Measurements from ENCODE around the gene AQP9. TPM values are rescaled to one million over a fixed set of nuclear protein-coding genes. Genes with fewer than 3 reads are reported as not detected.

AQP9 gene
- total RNA-seq, 1 donor from 2014 or later = not detected

DNA sequence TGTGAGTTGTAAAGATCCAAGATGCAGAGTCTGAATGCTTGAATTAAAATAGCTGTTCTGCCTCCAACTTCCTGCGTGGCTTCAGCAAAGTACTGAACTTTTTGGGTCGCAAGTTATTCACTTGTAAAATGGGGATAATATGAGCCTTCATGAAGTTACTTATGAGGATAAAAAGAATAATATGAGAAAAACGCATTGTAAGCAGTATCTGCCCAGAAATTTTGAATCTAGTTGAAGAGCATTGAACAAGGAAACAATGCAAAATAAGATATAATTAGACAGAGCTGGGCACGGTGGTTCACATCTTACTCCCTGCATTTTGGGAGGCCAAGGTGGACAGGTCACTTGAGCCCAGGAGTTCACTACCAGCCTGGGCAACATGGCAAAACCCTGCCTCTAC lies 37.8 kb downstream of the AQP9 start:
- Mint-ChIP-seq H3K27ac (no peak overlapping the region), H3K4me1 (peaks cover 2% of the 10 kb centered on the region), H3K4me3 (no peak overlapping the region), H3K36me3 (no peaks in the 10 kb centered on the region), H3K9me3 (no peaks in the 10 kb centered on the region), H3K27me3 (ENCODE audit: insufficient read depth, low read depth) (peaks cover 4% of the 10 kb centered on the region)
- TF ChIP-seq EZH2 (IDR thresholded peaks at IDR 0.05) = no peak
- TF ChIP-seq, protein P1, sequence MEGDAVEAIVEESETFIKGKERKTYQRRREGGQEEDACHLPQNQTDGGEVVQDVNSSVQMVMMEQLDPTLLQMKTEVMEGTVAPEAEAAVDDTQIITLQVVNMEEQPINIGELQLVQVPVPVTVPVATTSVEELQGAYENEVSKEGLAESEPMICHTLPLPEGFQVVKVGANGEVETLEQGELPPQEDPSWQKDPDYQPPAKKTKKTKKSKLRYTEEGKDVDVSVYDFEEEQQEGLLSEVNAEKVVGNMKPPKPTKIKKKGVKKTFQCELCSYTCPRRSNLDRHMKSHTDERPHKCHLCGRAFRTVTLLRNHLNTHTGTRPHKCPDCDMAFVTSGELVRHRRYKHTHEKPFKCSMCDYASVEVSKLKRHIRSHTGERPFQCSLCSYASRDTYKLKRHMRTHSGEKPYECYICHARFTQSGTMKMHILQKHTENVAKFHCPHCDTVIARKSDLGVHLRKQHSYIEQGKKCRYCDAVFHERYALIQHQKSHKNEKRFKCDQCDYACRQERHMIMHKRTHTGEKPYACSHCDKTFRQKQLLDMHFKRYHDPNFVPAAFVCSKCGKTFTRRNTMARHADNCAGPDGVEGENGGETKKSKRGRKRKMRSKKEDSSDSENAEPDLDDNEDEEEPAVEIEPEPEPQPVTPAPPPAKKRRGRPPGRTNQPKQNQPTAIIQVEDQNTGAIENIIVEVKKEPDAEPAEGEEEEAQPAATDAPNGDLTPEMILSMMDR (IDR thresholded peaks at IDR 0.05) = no peak
- TF ChIP-seq EZH2phosphoT487 (IDR thresholded peaks at IDR 0.05) = no peak
- H3K4me3 ChIP-seq = no peak overlapping the region
- no peak for DNase-seq (ENCODE audit: low spot score)
- no peak overlapping the region for H2AFZ ChIP-seq (replicated peaks)
- no peaks in the 10 kb centered on the region for H3F3A ChIP-seq (ENCODE audit: low read depth)
- no peaks in the 10 kb centered on the region for H4K20me1 ChIP-seq (ENCODE audit: low read depth)
- no peaks in the 10 kb centered on the region for H3K36me3 ChIP-seq
- H3K27me3 ChIP-seq = no peaks in the 10 kb centered on the region
- no peak overlapping the region for H3K4me2 ChIP-seq
- H3K9me3 ChIP-seq (ENCODE audit: low read depth) = no peaks in the 10 kb centered on the region
- H3K9ac ChIP-seq = no peak overlapping the region
- H3K27ac ChIP-seq = no peak overlapping the region
- no peaks in the 10 kb centered on the region for H3K79me2 ChIP-seq (ENCODE audit: low read depth)
- H3K4me1 ChIP-seq = peaks cover 11% of the 10 kb centered on the region

DNA sequence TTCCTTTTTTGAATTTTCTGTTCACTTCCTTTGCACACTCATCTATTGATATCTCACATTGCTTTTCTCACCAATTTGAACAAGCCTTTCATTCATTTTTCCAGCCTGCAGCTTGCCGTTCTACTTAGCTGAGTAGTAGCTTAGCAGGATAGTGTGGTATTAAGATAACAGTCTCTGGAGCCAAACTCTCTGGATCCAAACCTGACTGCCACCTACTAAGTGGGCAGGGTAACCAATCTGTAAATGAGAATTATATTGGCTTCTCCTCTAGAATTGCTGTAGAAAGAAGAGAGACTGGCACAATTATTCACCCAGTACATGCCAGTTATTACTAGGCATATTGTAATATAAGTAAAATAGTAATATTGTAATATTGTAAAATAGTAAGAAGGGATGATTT lies 40.5 kb downstream of the AQP9 start:
- Mint-ChIP-seq H3K4me1 (no peaks in the 10 kb centered on the region), H3K27me3 (ENCODE audit: insufficient read depth, low read depth) (peaks cover 4% of the 10 kb centered on the region), H3K9me3 (no peaks in the 10 kb centered on the region), H3K4me3 (no peak overlapping the region), H3K36me3 (no peaks in the 10 kb centered on the region), H3K27ac (no peak overlapping the region)
- Histone ChIP-seq H3F3A (ENCODE audit: low read depth) (no peaks in the 10 kb centered on the region), H3K27me3 (no peaks in the 10 kb centered on the region), H4K20me1 (ENCODE audit: low read depth) (no peaks in the 10 kb centered on the region), H3K27ac (no peak overlapping the region), H3K4me2 (no peak overlapping the region), H3K9me3 (ENCODE audit: low read depth) (no peaks in the 10 kb centered on the region), H3K9ac (no peak overlapping the region), H3K4me3 (no peak overlapping the region), H3K36me3 (no peaks in the 10 kb centered on the region), H3K79me2 (ENCODE audit: low read depth) (no peaks in the 10 kb centered on the region), H2AFZ (replicated peaks) (no peak overlapping the region), H3K4me1 (no peaks in the 10 kb centered on the region)
- no peak for DNase-seq (ENCODE audit: low spot score)
- TF ChIP-seq EZH2 (IDR thresholded peaks at IDR 0.05) (no peak), EZH2phosphoT487 (IDR thresholded peaks at IDR 0.05) (no peak)
- TF ChIP-seq, protein P1 (IDR thresholded peaks at IDR 0.05) = no peak

DNA sequence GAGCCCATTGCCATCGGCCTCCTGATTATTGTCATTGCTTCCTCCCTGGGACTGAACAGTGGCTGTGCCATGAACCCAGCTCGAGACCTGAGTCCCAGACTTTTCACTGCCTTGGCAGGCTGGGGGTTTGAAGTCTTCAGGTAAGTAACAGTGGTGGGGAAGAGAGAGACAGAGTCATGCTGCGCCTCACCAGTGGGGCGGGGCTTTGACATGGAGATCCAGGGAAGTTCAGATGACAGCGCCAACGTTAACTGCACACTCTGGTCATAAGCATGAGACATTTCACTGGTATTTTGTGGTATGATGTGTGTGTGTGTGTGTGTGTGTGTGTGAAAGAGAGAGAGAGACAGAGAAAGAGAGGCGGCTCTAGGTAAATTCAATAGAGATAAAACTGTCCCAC lies 41.0 kb downstream of the AQP9 start:
- Histone ChIP-seq H2AFZ (replicated peaks) (no peak overlapping the region), H3K4me3 (no peak overlapping the region), H3K4me2 (no peak overlapping the region), H3F3A (ENCODE audit: low read depth) (no peaks in the 10 kb centered on the region), H3K9me3 (ENCODE audit: low read depth) (no peaks in the 10 kb centered on the region), H4K20me1 (ENCODE audit: low read depth) (no peaks in the 10 kb centered on the region), H3K27me3 (no peaks in the 10 kb centered on the region), H3K79me2 (ENCODE audit: low read depth) (no peaks in the 10 kb centered on the region), H3K36me3 (no peaks in the 10 kb centered on the region), H3K27ac (no peak overlapping the region), H3K9ac (no peak overlapping the region), H3K4me1 (no peaks in the 10 kb centered on the region)
- Mint-ChIP-seq H3K27me3 (ENCODE audit: insufficient read depth, low read depth) (no peaks in the 10 kb centered on the region), H3K27ac (no peak overlapping the region), H3K9me3 (no peaks in the 10 kb centered on the region), H3K4me3 (no peak overlapping the region), H3K4me1 (no peaks in the 10 kb centered on the region), H3K36me3 (no peaks in the 10 kb centered on the region)
- TF ChIP-seq, protein P1 (IDR thresholded peaks at IDR 0.05) = no peak
- no peak for TF ChIP-seq EZH2 (IDR thresholded peaks at IDR 0.05)
- TF ChIP-seq EZH2phosphoT487 (IDR thresholded peaks at IDR 0.05) = no peak
- no peak for DNase-seq (ENCODE audit: low spot score)
